Gastroesophageal sphincter (tissue), 4 donors: ENCODE results near the gene MAPT. TPM values are rescaled to one million over a fixed set of nuclear protein-coding genes. Genes with fewer than 3 reads are reported as not detected.

Experiments used
- ATAC-seq: fragments of 150-250 bp; one replicate; pipeline ENCODE4 v1.9.1; 2016; ENCODE audit warnings: mild to moderate bottlenecking, moderate library complexity
- H3K27ac ChIP-seq, 4 donors: fragments of 200-600 bp; sonication (generic) in 3 of 4; 1 replicate in 3 of 4; 2 replicates in 1 of 4; pipeline ENCODE4 v1.5.1; 2016 to 2019
- H3K27me3 ChIP-seq: fragments of 200-600 bp; sonication (generic); one replicate; pipeline ENCODE4 v1.5.1; 2019
- H3K36me3 ChIP-seq, 2 donors: fragments of 200-600 bp; sonication (generic); one replicate each; pipeline ENCODE4 v1.5.1; 2019; ENCODE audit warnings: control low read depth in 1 of 2
- H3K4me1 ChIP-seq, 3 donors: fragments of 200-600 bp; sonication (generic); 1 replicate in 2 of 3; 2 replicates in 1 of 3; pipeline ENCODE4 v1.5.1; 2016 to 2019; ENCODE audit warnings: control low read depth in 2 of 3
- H3K4me3 ChIP-seq, 2 donors: fragments of 200-600 bp; sonication (generic); one replicate each; pipeline ENCODE4 v1.5.1; 2019; ENCODE audit warnings: mild to moderate bottlenecking in 1 of 2, moderate library complexity in 1 of 2
- H3K9me3 ChIP-seq, 3 donors: fragments of 200-600 bp; sonication (generic); one replicate each; pipeline ENCODE4 v1.5.1; 2017 to 2019; ENCODE audit warnings: control low read depth in 2 of 3
- EP300 ChIP-seq: sonication (generic); formaldehyde crosslinking; IDR thresholded peaks from one replicate; pipeline ENCODE4 v1.6.1; 2017; ENCODE audit warnings: antibody characterized with exemption, mild to moderate bottlenecking
- POLR2A ChIP-seq, 2 donors: fragments of 450-650 bp; IDR thresholded peaks; one replicate each; pipeline ENCODE4 v1.6.1; 2017; ENCODE audit warnings: antibody characterized with exemption in 2 of 2, mild to moderate bottlenecking in 2 of 2, moderate library complexity in 1 of 2
- POLR2AphosphoS5 ChIP-seq: sonication (generic); formaldehyde crosslinking; IDR thresholded peaks from one replicate; pipeline ENCODE4 v1.6.1; 2017; ENCODE audit warnings: antibody characterized with exemption
- WGBS, 2 donors: methylation state at CpG; one replicate each; pipeline ENCODE4 v1.1.5; 2018; ENCODE audit warnings: low coverage in 1 of 2; 5-methylcytosine and 5-hydroxymethylcytosine counted together
- total RNA-seq, 4 donors: library from RNA; depleted of rRNA; stranded (reverse); fragments of >200 nt; gene quantifications; one replicate each; pipeline ENCODE4 v1.1.0, GENCODE V29; 2016
- TF ChIP-seq, protein P1 (sequence below), 4 experiments: fragments of 200-600 bp in 2 of 4; fragments of 450-650 bp in 2 of 4; sonication (generic) in 1 of 4; IDR thresholded peaks; one replicate each; pipeline ENCODE4 v1.5.1; 2017 to 2019; ENCODE audit warnings: antibody characterized with exemption in 4 of 4, mild to moderate bottlenecking in 2 of 4, moderate library complexity in 2 of 4

Gene MAPT
- total RNA-seq, 4 donors from 2014 or later = 3.4 to 12.2 (median 8.5) TPM

DNA sequence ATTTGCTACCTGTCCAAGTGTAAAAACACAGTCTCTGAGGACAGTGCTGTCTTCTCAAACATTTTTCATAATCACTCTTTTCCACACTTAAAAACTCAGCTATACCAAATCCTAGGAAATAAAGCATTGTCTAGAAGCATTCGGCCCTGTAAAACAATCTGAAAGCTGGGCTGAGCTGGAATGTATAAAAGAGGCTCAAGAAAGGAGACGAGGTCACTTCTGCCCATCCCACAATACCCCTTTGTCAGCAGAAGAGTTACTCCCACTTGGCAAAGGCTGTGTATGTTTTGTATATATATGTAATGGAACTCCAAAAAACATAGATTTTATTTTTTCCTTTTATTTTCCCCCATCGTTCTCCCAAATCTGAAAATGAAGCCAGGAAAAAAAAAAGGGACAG lies 148.6 kb downstream of the MAPT start:
- Histone ChIP-seq H3K4me1 (peaks cover 9 to 64% (median 13%) of the 10 kb centered on the region in 3 donors), H3K36me3 (peaks cover 0 to 53% of the 10 kb centered on the region in 2 donors), H3K4me3 (no peak overlapping the region), H3K27me3 (no peaks in the 10 kb centered on the region), H3K27ac (peak overlapping the region in 2 of 4 donors; percentile 20 to 61), H3K9me3 (no peaks in the 10 kb centered on the region)
- ATAC-seq = no peak
- TF ChIP-seq EP300 (no peak), POLR2AphosphoS5 (no peak), POLR2A (IDR thresholded peaks at IDR 0.05) (no peak)
- TF ChIP-seq, protein P1, sequence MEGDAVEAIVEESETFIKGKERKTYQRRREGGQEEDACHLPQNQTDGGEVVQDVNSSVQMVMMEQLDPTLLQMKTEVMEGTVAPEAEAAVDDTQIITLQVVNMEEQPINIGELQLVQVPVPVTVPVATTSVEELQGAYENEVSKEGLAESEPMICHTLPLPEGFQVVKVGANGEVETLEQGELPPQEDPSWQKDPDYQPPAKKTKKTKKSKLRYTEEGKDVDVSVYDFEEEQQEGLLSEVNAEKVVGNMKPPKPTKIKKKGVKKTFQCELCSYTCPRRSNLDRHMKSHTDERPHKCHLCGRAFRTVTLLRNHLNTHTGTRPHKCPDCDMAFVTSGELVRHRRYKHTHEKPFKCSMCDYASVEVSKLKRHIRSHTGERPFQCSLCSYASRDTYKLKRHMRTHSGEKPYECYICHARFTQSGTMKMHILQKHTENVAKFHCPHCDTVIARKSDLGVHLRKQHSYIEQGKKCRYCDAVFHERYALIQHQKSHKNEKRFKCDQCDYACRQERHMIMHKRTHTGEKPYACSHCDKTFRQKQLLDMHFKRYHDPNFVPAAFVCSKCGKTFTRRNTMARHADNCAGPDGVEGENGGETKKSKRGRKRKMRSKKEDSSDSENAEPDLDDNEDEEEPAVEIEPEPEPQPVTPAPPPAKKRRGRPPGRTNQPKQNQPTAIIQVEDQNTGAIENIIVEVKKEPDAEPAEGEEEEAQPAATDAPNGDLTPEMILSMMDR (IDR thresholded peaks at IDR 0.05) = no peak
- WGBS, 2 donors = 34 to 52% methylated on average over 3 of the region's 3 CpGs

DNA sequence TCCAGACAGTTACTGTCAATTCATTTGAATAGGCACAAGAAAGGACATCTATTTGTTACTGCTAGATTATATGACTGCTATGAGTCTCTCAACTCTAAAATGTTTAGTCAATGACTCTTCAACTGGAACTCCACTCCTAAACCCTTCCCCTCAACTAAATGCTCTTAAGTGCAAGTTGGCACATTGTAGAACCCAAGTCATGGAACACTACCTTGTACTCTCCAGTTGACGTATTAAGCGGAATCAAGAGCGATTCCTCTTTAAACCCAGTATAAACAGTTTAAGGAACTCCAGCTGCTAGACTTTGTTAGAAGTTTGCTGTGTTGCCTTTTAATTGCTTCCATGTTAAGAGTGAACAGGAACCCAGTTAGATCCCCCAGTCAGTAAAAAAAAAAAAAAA lies 149.3 kb downstream of the MAPT start:
- no peak overlapping the region for H3K4me3 ChIP-seq
- H3K27me3 ChIP-seq = no peaks in the 10 kb centered on the region
- TF ChIP-seq, protein P1 (IDR thresholded peaks at IDR 0.05) = no peak
- no peaks in the 10 kb centered on the region for H3K9me3 ChIP-seq
- H3K27ac ChIP-seq = peak overlapping the region in 3 of 4 donors; percentile 60 to 65 (median 61)
- peaks cover 9 to 64% (median 13%) of the 10 kb centered on the region in 3 donors for H3K4me1 ChIP-seq
- WGBS, 2 donors = 42 to 70% methylated on average over 2 to 3 of the region's 3 CpGs
- peaks cover 0 to 53% of the 10 kb centered on the region in 2 donors for H3K36me3 ChIP-seq
- no peak for ATAC-seq

DNA sequence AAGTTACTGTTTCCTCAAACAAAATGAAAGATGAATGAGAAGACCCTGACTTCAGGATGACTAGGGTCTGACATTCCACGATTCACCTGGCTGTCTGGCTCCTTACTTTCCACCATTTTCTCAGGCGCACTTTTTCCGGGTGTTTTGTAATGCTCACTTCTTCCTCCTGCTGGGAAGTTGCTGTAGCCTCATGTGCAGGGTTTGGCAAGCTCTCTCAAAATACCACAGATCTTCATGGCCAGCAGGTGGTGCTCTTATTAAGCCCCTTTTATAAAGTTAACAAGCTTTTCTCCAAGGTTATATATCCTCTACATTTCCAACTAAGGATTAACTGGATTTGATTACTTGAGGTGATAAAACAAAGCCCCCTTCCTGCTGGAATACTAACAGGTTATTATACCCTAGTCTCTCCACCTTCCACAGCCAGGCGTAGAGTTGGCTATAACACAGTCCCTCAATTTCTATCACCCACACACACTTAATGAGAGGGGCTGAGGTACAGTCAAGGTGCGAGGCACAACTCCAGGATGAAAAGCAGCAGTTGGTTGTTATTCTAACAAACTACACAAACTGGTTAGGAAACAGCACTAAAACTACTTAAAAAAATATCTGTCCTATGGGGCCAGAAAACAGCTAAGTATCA lies 150.1 kb downstream of the MAPT start:
- WGBS, 2 donors = 0 to 38% methylated on average over 3 to 5 of the region's 5 CpGs
- peak overlapping the region; percentile 31 to 61 (median 60) for H3K27ac ChIP-seq

DNA sequence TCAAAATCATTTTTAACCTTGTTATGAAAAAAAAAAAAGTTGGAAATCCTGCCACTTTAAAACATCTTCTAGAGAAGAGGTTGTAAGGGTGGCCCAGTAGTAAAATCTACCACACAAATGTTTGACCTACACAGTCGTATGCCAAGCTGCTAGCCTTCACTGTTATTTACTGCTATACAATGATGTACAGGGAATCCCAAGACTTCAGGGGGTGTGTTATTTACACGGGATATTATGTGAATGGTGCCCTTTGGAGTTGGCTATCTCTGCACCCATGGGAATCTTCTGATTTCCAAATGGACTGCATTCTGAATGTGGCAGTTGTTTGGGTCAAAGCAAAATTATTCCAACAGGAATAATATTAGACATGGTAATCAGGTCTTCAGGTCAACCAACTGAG lies 150.6 kb downstream of the MAPT start:
- Histone ChIP-seq H3K27ac (peak overlapping the region in 3 of 4 donors; percentile 19 to 60 (median 26)), H3K36me3 (peaks cover 0 to 56% of the 10 kb centered on the region in 2 donors), H3K4me1 (peaks cover 9 to 51% (median 10%) of the 10 kb centered on the region in 3 donors), H3K9me3 (no peaks in the 10 kb centered on the region), H3K4me3 (no peak overlapping the region), H3K27me3 (no peaks in the 10 kb centered on the region)
- WGBS, 2 donors = 48 to 51% methylated on average over 2 of the region's 2 CpGs
- no peak for ATAC-seq
- TF ChIP-seq EP300 (no peak), POLR2AphosphoS5 (no peak), POLR2A (IDR thresholded peaks at IDR 0.05) (no peak)
- TF ChIP-seq, protein P1 (IDR thresholded peaks at IDR 0.05) = no peak

More for the DNA sequence above, 150.1 kb downstream of the MAPT start:
- TF ChIP-seq, protein P1 (IDR thresholded peaks at IDR 0.05) = peak; percentile 79 to 95 (median 90)
- TF ChIP-seq POLR2AphosphoS5 (peak; percentile 80), POLR2A (IDR thresholded peaks at IDR 0.05) (no peak), EP300 (no peak)
- H3K4me3 ChIP-seq = no peak overlapping the region
- H3K27me3 ChIP-seq = no peaks in the 10 kb centered on the region
- H3K9me3 ChIP-seq = no peaks in the 10 kb centered on the region
- H3K4me1 ChIP-seq = peaks cover 9 to 57% (median 13%) of the 10 kb centered on the region in 3 donors
- H3K36me3 ChIP-seq = peaks cover 0 to 53% of the 10 kb centered on the region in 2 donors
- ATAC-seq = peak; percentile 89

- no peak for ATAC-seq
- no peak overlapping the region for H3K4me3 ChIP-seq
- WGBS, 2 donors = 75 to 78% methylated on average over 3 of the region's 3 CpGs
These were observed 151.3 kb downstream of the MAPT start for GRCh38 chr17:46045639-46046038.

More at GRCh38 chr17:46045639-46046038, 151.3 kb downstream of the MAPT start:
- Histone ChIP-seq H3K27me3 (no peaks in the 10 kb centered on the region), H3K36me3 (peaks cover 0 to 62% of the 10 kb centered on the region in 2 donors), H3K4me1 (peaks cover 6 to 45% (median 9%) of the 10 kb centered on the region in 3 donors), H3K27ac (peak overlapping the region in 3 of 4 donors; percentile 12 to 40 (median 19)), H3K9me3 (no peaks in the 10 kb centered on the region)
- TF ChIP-seq POLR2AphosphoS5 = no peak
- TF ChIP-seq, protein P1 (IDR thresholded peaks at IDR 0.05) = no peak
- no peak for TF ChIP-seq EP300
- no peak for TF ChIP-seq POLR2A (IDR thresholded peaks at IDR 0.05)
